ENCODE measurements around the gene NECTIN2.

Gene NECTIN2

DNA sequence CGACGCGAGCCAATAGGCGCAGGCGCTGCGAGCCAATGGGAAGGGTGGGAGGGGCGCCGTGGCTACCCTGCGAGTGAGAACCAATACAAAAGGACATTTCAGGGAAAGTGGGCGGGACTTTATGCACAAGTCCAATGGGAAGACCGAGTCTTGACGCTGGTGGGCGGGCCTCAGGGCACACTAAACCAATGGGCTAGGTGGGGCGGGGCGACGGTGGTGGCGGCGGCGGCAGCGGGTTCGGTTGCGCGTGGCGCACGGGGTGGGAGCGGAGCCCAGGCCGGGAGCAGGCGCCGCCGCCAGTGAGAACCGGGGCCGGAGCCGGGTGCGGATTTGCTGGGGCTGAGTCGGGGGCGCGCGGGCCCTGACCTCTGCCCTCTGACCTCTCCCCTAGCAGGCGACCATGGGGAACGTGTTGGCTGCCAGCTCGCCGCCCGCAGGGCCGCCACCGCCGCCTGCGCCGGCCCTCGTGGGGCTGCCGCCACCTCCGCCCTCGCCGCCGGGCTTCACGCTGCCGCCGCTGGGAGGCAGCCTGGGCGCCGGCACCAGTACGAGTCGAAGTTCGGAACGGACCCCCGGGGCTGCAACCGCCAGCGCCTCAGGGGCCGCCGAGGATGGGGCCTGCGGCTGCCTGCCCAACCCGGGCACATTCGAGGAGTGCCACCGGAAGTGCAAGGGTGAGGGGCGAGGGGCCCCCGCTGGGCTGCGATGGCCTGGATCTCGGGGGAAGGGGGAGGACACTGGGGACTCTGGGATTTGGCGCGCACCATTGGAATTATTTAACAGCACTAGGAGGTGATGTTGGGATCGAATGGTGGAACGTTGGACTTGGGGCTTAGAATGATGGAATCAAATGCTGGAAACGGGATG is 45.2 kb downstream of the NECTIN2 start, which contains the start of gene TOMM40:
TOMM40 (plus strand) TSS at position 239 of the 867 bp plus-strand sequence; CDS start at position 401, 162 bp downstream.
- WGBS: under 1% methylated on average over 65 of the region's 81 CpGs
- DNase-seq: peak; percentile 100
- Histone ChIP-seq H2BK120ac (ENCODE audit: low read depth, low read length) (peak within 1 kb of the TSS; percentile 35), H3K4me1 (ENCODE audit: control insufficient read depth, insufficient read depth, low read depth, low read length) (peaks cover 17% of the 10 kb centered on the region), H2BK5ac (ENCODE audit: low read depth, low read length, poor library complexity, severe bottlenecking) (peak within 1 kb of the TSS; percentile 88), H2BK15ac (ENCODE audit: low read depth, poor library complexity, severe bottlenecking) (peak within 1 kb of the TSS; percentile 49), H3K9ac (ENCODE audit: low read length) (peak within 1 kb of the TSS; percentile 93), H3K4ac (ENCODE audit: low read depth in 1 of 2, low read length in 2 of 2) (peak within 1 kb of the TSS in 1 of 2 experiments; percentile 71), H3K4me2 (ENCODE audit: low read length, poor library complexity, severe bottlenecking) (peak within 1 kb of the TSS; percentile 86), H3K4me3 (ENCODE audit: insufficient read depth in 1 of 2, low read depth in 1 of 2, low read length in 2 of 2) (peak within 1 kb of the TSS; percentile 87 to 88), H2BK12ac (ENCODE audit: low read length in 2 of 2) (no peak within 1 kb of the TSS), H3K79me1 (replicated peaks; ENCODE audit: low read length, poor library complexity, severe bottlenecking) (peaks cover 23% of the 10 kb centered on the region), H4K8ac (ENCODE audit: low read length) (peak within 1 kb of the TSS; percentile 85), H4K91ac (ENCODE audit: low read length) (peak within 1 kb of the TSS; percentile 87), H3K18ac (ENCODE audit: low read depth in 1 of 2, low read length in 2 of 2) (peak within 1 kb of the TSS; percentile 23 to 91), H2AFZ (ENCODE audit: low read depth, low read length) (peak within 1 kb of the TSS; percentile 51), H3K27me3 (ENCODE audit: control insufficient read depth in 1 of 2, insufficient read depth in 1 of 2, low read length in 2 of 2) (no peaks in the 10 kb centered on the region), H3K23ac (ENCODE audit: low read length in 2 of 2) (no peak within 1 kb of the TSS), H3K27ac (ENCODE audit: low read length, poor library complexity, severe bottlenecking) (peak within 1 kb of the TSS; percentile 93), H3K36me3 (ENCODE audit: control insufficient read depth in 1 of 2, insufficient read depth in 2 of 2, low read depth in 1 of 2, low read length in 2 of 2) (peaks cover 56 to 68% of the 10 kb centered on the region in 2 experiments), H3K9me3 (ENCODE audit: control insufficient read depth, low read length) (no peaks in the 10 kb centered on the region), H3K14ac (ENCODE audit: low read length in 2 of 2) (peak within 1 kb of the TSS in 1 of 2 experiments; percentile 80), H2AK5ac (ENCODE audit: low read length, severe bottlenecking) (no peak within 1 kb of the TSS)

- peaks cover 17% of the 10 kb centered on the region for H3K4me1 ChIP-seq (ENCODE audit: control insufficient read depth, insufficient read depth, low read depth, low read length)
- 94% methylated on average over 7 of the region's 7 CpGs for WGBS
These were observed 46.8 kb downstream of the NECTIN2 start for GRCh38 chr19:44892932-44893331.

GRCh38 chr19:44893332-44894051 is 47.4 kb downstream of the NECTIN2 start:
- H2AFZ ChIP-seq (ENCODE audit: low read depth, low read length): no peak overlapping the region
- peaks cover 17% of the 10 kb centered on the region for H3K4me1 ChIP-seq (ENCODE audit: control insufficient read depth, insufficient read depth, low read depth, low read length)
- no peak overlapping the region for H3K27ac ChIP-seq (ENCODE audit: low read length, poor library complexity, severe bottlenecking)
- H3K18ac ChIP-seq (ENCODE audit: low read depth in 1 of 2, low read length in 2 of 2): no peak overlapping the region
- no peak overlapping the region for H3K23ac ChIP-seq (ENCODE audit: low read length in 2 of 2)
- H2BK15ac ChIP-seq (ENCODE audit: low read depth, poor library complexity, severe bottlenecking): no peak overlapping the region
- peak overlapping the region in 1 of 2 experiments; percentile 7 for H2BK12ac ChIP-seq (ENCODE audit: low read length in 2 of 2)
- DNase-seq: no peak
- 98% methylated on average over 18 of the region's 18 CpGs for WGBS
- H3K27me3 ChIP-seq (ENCODE audit: control insufficient read depth in 1 of 2, insufficient read depth in 1 of 2, low read length in 2 of 2): no peaks in the 10 kb centered on the region
- H3K4me3 ChIP-seq (ENCODE audit: insufficient read depth in 1 of 2, low read depth in 1 of 2, low read length in 2 of 2): no peak overlapping the region
- H3K4ac ChIP-seq (ENCODE audit: low read depth in 1 of 2, low read length in 2 of 2): no peak overlapping the region
- H3K14ac ChIP-seq (ENCODE audit: low read length in 2 of 2): no peak overlapping the region
- no peaks in the 10 kb centered on the region for H3K9me3 ChIP-seq (ENCODE audit: control insufficient read depth, low read length)
- peaks cover 39% of the 10 kb centered on the region for H3K79me1 ChIP-seq (replicated peaks; ENCODE audit: low read length, poor library complexity, severe bottlenecking)
- no peak overlapping the region for H2BK120ac ChIP-seq (ENCODE audit: low read depth, low read length)
- H3K36me3 ChIP-seq (ENCODE audit: control insufficient read depth in 1 of 2, insufficient read depth in 2 of 2, low read depth in 1 of 2, low read length in 2 of 2): peaks cover 57 to 66% of the 10 kb centered on the region in 2 experiments
- H2AK5ac ChIP-seq (ENCODE audit: low read length, severe bottlenecking): no peak overlapping the region
- peak overlapping the region; percentile 93 for H3K9ac ChIP-seq (ENCODE audit: low read length)
- no peak overlapping the region for H2BK5ac ChIP-seq (ENCODE audit: low read depth, low read length, poor library complexity, severe bottlenecking)
- no peak overlapping the region for H4K8ac ChIP-seq (ENCODE audit: low read length)
- H4K91ac ChIP-seq (ENCODE audit: low read length): no peak overlapping the region
- no peak overlapping the region for H3K4me2 ChIP-seq (ENCODE audit: low read length, poor library complexity, severe bottlenecking)

More at GRCh38 chr19:44892932-44893331, 46.8 kb downstream of the NECTIN2 start:
- peak overlapping the region in 1 of 2 experiments; percentile 87 for H3K4me3 ChIP-seq (ENCODE audit: insufficient read depth in 1 of 2, low read depth in 1 of 2, low read length in 2 of 2)
- no peak overlapping the region for H2BK15ac ChIP-seq (ENCODE audit: low read depth, poor library complexity, severe bottlenecking)
- no peaks in the 10 kb centered on the region for H3K9me3 ChIP-seq (ENCODE audit: control insufficient read depth, low read length)
- peaks cover 35% of the 10 kb centered on the region for H3K79me1 ChIP-seq (replicated peaks; ENCODE audit: low read length, poor library complexity, severe bottlenecking)
- H3K4ac ChIP-seq (ENCODE audit: low read depth in 1 of 2, low read length in 2 of 2): no peak overlapping the region
- H2BK12ac ChIP-seq (ENCODE audit: low read length in 2 of 2): no peak overlapping the region
- H3K23ac ChIP-seq (ENCODE audit: low read length in 2 of 2): no peak overlapping the region
- no peak overlapping the region for H2AFZ ChIP-seq (ENCODE audit: low read depth, low read length)
- no peak for DNase-seq
- no peak overlapping the region for H3K18ac ChIP-seq (ENCODE audit: low read depth in 1 of 2, low read length in 2 of 2)
- peak overlapping the region; percentile 93 for H3K9ac ChIP-seq (ENCODE audit: low read length)
- H2BK120ac ChIP-seq (ENCODE audit: low read depth, low read length): no peak overlapping the region
- H3K27me3 ChIP-seq (ENCODE audit: control insufficient read depth in 1 of 2, insufficient read depth in 1 of 2, low read length in 2 of 2): no peaks in the 10 kb centered on the region
- H3K14ac ChIP-seq (ENCODE audit: low read length in 2 of 2): no peak overlapping the region
- H2AK5ac ChIP-seq (ENCODE audit: low read length, severe bottlenecking): no peak overlapping the region
- H3K4me2 ChIP-seq (ENCODE audit: low read length, poor library complexity, severe bottlenecking): no peak overlapping the region
- H2BK5ac ChIP-seq (ENCODE audit: low read depth, low read length, poor library complexity, severe bottlenecking): no peak overlapping the region
- no peak overlapping the region for H4K8ac ChIP-seq (ENCODE audit: low read length)
- no peak overlapping the region for H4K91ac ChIP-seq (ENCODE audit: low read length)
- H3K27ac ChIP-seq (ENCODE audit: low read length, poor library complexity, severe bottlenecking): no peak overlapping the region
- H3K36me3 ChIP-seq (ENCODE audit: control insufficient read depth in 1 of 2, insufficient read depth in 2 of 2, low read depth in 1 of 2, low read length in 2 of 2): peaks cover 59 to 68% of the 10 kb centered on the region in 2 experiments

DNA sequence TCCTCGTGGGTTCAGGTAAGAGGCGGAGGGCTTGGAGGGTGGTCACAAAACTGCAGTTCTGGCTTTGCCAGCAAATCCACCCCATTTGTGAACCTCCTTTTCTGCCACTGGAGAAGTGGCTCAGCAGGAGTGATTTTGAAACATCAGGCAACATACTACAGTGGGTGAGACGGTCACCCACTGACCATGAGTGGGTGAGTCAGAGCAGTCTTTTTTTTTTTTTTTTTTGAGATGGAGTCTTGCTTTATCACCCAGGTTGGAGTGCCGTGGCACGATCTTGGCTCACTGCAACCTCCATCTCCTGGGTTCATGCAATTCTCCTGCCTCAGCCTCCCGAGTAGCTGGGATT is 47.9 kb downstream of the NECTIN2 start:
- Histone ChIP-seq H3K79me1 (replicated peaks; ENCODE audit: low read length, poor library complexity, severe bottlenecking) (peaks cover 39% of the 10 kb centered on the region), H3K4ac (ENCODE audit: low read depth in 1 of 2, low read length in 2 of 2) (no peak overlapping the region), H3K4me3 (ENCODE audit: insufficient read depth in 1 of 2, low read depth in 1 of 2, low read length in 2 of 2) (no peak overlapping the region), H3K9me3 (ENCODE audit: control insufficient read depth, low read length) (no peaks in the 10 kb centered on the region), H2BK12ac (ENCODE audit: low read length in 2 of 2) (no peak overlapping the region), H3K27ac (ENCODE audit: low read length, poor library complexity, severe bottlenecking) (no peak overlapping the region), H4K8ac (ENCODE audit: low read length) (no peak overlapping the region), H4K91ac (ENCODE audit: low read length) (no peak overlapping the region), H3K23ac (ENCODE audit: low read length in 2 of 2) (no peak overlapping the region), H2AFZ (ENCODE audit: low read depth, low read length) (no peak overlapping the region), H3K4me1 (ENCODE audit: control insufficient read depth, insufficient read depth, low read depth, low read length) (peaks cover 17% of the 10 kb centered on the region), H3K27me3 (ENCODE audit: control insufficient read depth in 1 of 2, insufficient read depth in 1 of 2, low read length in 2 of 2) (no peaks in the 10 kb centered on the region), H3K4me2 (ENCODE audit: low read length, poor library complexity, severe bottlenecking) (no peak overlapping the region), H3K18ac (ENCODE audit: low read depth in 1 of 2, low read length in 2 of 2) (no peak overlapping the region), H3K14ac (ENCODE audit: low read length in 2 of 2) (no peak overlapping the region), H3K36me3 (ENCODE audit: control insufficient read depth in 1 of 2, insufficient read depth in 2 of 2, low read depth in 1 of 2, low read length in 2 of 2) (peaks cover 54 to 62% of the 10 kb centered on the region in 2 experiments), H3K9ac (ENCODE audit: low read length) (peak overlapping the region; percentile 93), H2BK120ac (ENCODE audit: low read depth, low read length) (no peak overlapping the region), H2BK15ac (ENCODE audit: low read depth, poor library complexity, severe bottlenecking) (no peak overlapping the region), H2AK5ac (ENCODE audit: low read length, severe bottlenecking) (no peak overlapping the region), H2BK5ac (ENCODE audit: low read depth, low read length, poor library complexity, severe bottlenecking) (no peak overlapping the region)
- 97% methylated on average over 3 of the region's 6 CpGs for WGBS
- no peak for DNase-seq
